Urinary bladder (tissue), 4 donors: ENCODE results near the gene NECAB3. TPM values are rescaled to one million over a fixed set of nuclear protein-coding genes. Genes with fewer than 3 reads are reported as not detected.
"Not testable (repeated sequence)": the region's sequence is repeated elsewhere in the genome, so short reads cannot be mapped to it uniquely, and the experiment has no call there.

Experiments used
- DNase-seq: peaks from one replicate; pipeline ENCODE4 v3.0.0-alpha.2; 2015; ENCODE audit errors: extremely low spot score
- H3K27ac ChIP-seq: one replicate; pipeline ENCODE4 v1.5.1; 2013; ENCODE audit warnings: low read depth, mild to moderate bottlenecking, moderate library complexity
- H3K36me3 ChIP-seq: one replicate; pipeline ENCODE4 v1.6.1; 2013; ENCODE audit warnings: mild to moderate bottlenecking, moderate library complexity; ENCODE audit not compliant: insufficient read depth
- H3K4me1 ChIP-seq: one replicate; pipeline ENCODE4 v1.6.1; 2013; ENCODE audit warnings: mild to moderate bottlenecking, moderate library complexity; ENCODE audit not compliant: insufficient read depth
- H3K4me3 ChIP-seq: one replicate; pipeline ENCODE4 v1.5.1; 2013; ENCODE audit warnings: low read depth, low read length
- WGBS: extraction: QIAGEN DNeasy Blood & Tissue Kit; methylation state at CpG from one replicate; pipeline ENCODE4 v1.1.7; 2013; 5-methylcytosine and 5-hydroxymethylcytosine counted together
- polyA plus RNA-seq: library from polyadenylated mRNA; stranded (reverse); fragments of 200-250 nt; gene quantifications from one replicate; pipeline ENCODE4 v1.2.3, GENCODE V29; 2013
- total RNA-seq: library from RNA; depleted of rRNA; stranded (reverse); fragments of >200 nt; gene quantifications from one replicate; pipeline ENCODE4 v1.2.3, GENCODE V29; 2014
- donor health status: healthy with polysubstance abuse.
- donor health status: healthy.

Gene NECAB3
- total and polyA plus RNA-seq, 2 donors, result 18.6 to 33.4 TPM

GRCh38 chr20:33649201-33649681 lies 25.0 kb downstream of the NECAB3 start:
- 46% methylated on average over 19 of the region's 19 CpGs for WGBS
- Histone ChIP-seq H3K27ac (no peak overlapping the region), H3K36me3 (no peaks in the 10 kb centered on the region), H3K4me3 (no peak overlapping the region), H3K4me1 (no peaks in the 10 kb centered on the region)
- no peak for DNase-seq

GRCh38 chr20:33648396-33649004 lies 25.7 kb downstream of the NECAB3 start:
- DNase-seq, result no peak
- Histone ChIP-seq H3K4me3 (no peak overlapping the region), H3K36me3 (no peaks in the 10 kb centered on the region), H3K27ac (no peak overlapping the region), H3K4me1 (no peaks in the 10 kb centered on the region)
- 73% methylated on average over 14 of the region's 14 CpGs for WGBS

GRCh38 chr20:33647603-33648395 lies 26.4 kb downstream of the NECAB3 start:
- Histone ChIP-seq H3K27ac (no peak overlapping the region), H3K4me1 (no peaks in the 10 kb centered on the region), H3K36me3 (no peaks in the 10 kb centered on the region), H3K4me3 (no peak overlapping the region)
- 76% methylated on average over 11 of the region's 11 CpGs for WGBS
- no peak for DNase-seq

- 79% methylated on average over 14 of the region's 14 CpGs for WGBS
These were observed 27.1 kb downstream of the NECAB3 start for GRCh38 chr20:33646959-33647602.

GRCh38 chr20:33646191-33646590 lies 28.0 kb downstream of the NECAB3 start:
- Histone ChIP-seq H3K36me3 (no peaks in the 10 kb centered on the region), H3K27ac (no peak overlapping the region), H3K4me3 (no peak overlapping the region), H3K4me1 (no peaks in the 10 kb centered on the region)
- WGBS, result 91% methylated on average over 5 of the region's 5 CpGs
- DNase-seq, result no peak

More at GRCh38 chr20:33646959-33647602, 27.1 kb downstream of the NECAB3 start:
- not testable (repeated sequence) for H3K27ac ChIP-seq, H3K4me1 ChIP-seq, DNase-seq, H3K4me3 ChIP-seq, H3K36me3 ChIP-seq

GRCh38 chr20:33645396-33645795 lies 28.8 kb downstream of the NECAB3 start:
- H3K36me3 ChIP-seq, result no peaks in the 10 kb centered on the region
- no peak overlapping the region for H3K4me3 ChIP-seq
- no peak for DNase-seq
- WGBS, result 86% methylated on average over 2 of the region's 2 CpGs
- no peaks in the 10 kb centered on the region for H3K4me1 ChIP-seq
- H3K27ac ChIP-seq, result no peak overlapping the region

GRCh38 chr20:33645072-33645358 lies 29.2 kb downstream of the NECAB3 start:
- H3K4me1 ChIP-seq, result no peaks in the 10 kb centered on the region
- H3K27ac ChIP-seq, result no peak overlapping the region
- WGBS, result 57% methylated on average over 4 of the region's 4 CpGs
- no peak overlapping the region for H3K4me3 ChIP-seq
- no peak for DNase-seq
- H3K36me3 ChIP-seq, result no peaks in the 10 kb centered on the region

- Histone ChIP-seq H3K36me3 (no peaks in the 10 kb centered on the region), H3K4me3 (no peak overlapping the region), H3K4me1 (no peaks in the 10 kb centered on the region), H3K27ac (no peak overlapping the region)
- no peak for DNase-seq
- WGBS, result 85% methylated on average over 28 of the region's 28 CpGs
These were observed 29.7 kb downstream of the NECAB3 start for GRCh38 chr20:33644313-33645071.

- no peak for DNase-seq
- Histone ChIP-seq H3K4me1 (no peaks in the 10 kb centered on the region), H3K36me3 (peaks cover 5% of the 10 kb centered on the region), H3K4me3 (no peak overlapping the region), H3K27ac (no peak overlapping the region)
- WGBS, result 84% methylated on average over 13 of the region's 13 CpGs
These were observed 33.9 kb downstream of the NECAB3 start for GRCh38 chr20:33640287-33640686.

- Histone ChIP-seq H3K27ac (no peak overlapping the region), H3K4me1 (no peaks in the 10 kb centered on the region), H3K4me3 (no peak overlapping the region), H3K36me3 (peaks cover 7% of the 10 kb centered on the region)
- 92% methylated on average over 1 of the region's 1 CpG for whole genome bisulfite sequencing
- no peak for DNase-seq
These were observed 37.5 kb downstream of the NECAB3 start for GRCh38 chr20:33636776-33637175.

- H3K4me3 ChIP-seq, result no peak overlapping the region
- WGBS, result 100% methylated on average over 3 of the region's 3 CpGs
- peaks cover 7% of the 10 kb centered on the region for H3K36me3 ChIP-seq
- H3K27ac ChIP-seq, result no peak overlapping the region
- DNase-seq, result no peak
- H3K4me1 ChIP-seq, result no peaks in the 10 kb centered on the region
These were observed 38.9 kb downstream of the NECAB3 start for GRCh38 chr20:33635341-33635740.

GRCh38 chr20:33631910-33632309 lies 42.3 kb downstream of the NECAB3 start:
- DNase-seq, H3K4me3 ChIP-seq, H3K27ac ChIP-seq, H3K4me1 ChIP-seq: not testable (repeated sequence)
- peaks cover 10% of the 10 kb centered on the region for H3K36me3 ChIP-seq
- 85% methylated on average over 4 of the region's 4 CpGs for WGBS

- no peaks in the 10 kb centered on the region for H3K4me1 ChIP-seq
- H3K36me3 ChIP-seq, result peaks cover 9% of the 10 kb centered on the region
- H3K27ac ChIP-seq, result no peak overlapping the region
- no peak for DNase-seq
- 91% methylated on average over 4 of the region's 4 CpGs for WGBS
- no peak overlapping the region for H3K4me3 ChIP-seq
These were observed 43.7 kb downstream of the NECAB3 start for GRCh38 chr20:33630507-33630906.
